SHP77 treated with DMSO at 0.1 percent for 48 hours (cell line): ENCODE data around the gene PODXL.

Source experiments
- DNase-seq: peaks from one replicate; lab custom pipeline; 2025; lab: John Stamatoyannopoulos, UW

PODXL gene

GRCh38 chr7:131556053-131556908 is at the start of gene PODXL:
PODXL (minus strand) TSS chr7:131556628; CDS start chr7:131556359, 269 bp downstream.
- no peak for DNase-seq

GRCh38 chr7:131605280-131605878 is 49.0 kb upstream of the PODXL start:
- no peak for DNase-seq

DNA sequence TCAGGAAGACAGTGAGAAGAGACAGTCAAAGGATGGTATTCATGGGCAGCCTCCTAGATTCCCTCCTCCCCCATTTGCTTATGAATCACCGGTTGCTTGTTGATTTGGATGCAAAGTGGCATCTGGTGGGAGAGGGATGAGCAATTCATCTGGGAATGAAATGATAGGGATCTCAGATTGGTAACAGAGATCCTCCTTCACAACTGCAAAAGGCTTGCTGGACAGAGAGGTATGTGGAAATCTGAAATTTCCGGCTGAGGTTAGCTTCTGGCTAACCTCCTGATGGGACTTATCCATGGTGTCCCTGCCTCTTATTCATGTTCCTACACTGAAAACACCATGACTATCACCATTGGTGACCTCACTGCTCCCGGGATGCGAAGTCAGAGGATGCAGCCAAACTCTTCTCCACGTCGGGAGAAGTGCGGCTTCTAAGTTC is 48.4 kb upstream of the PODXL start:
- no peak for DNase-seq

DNA sequence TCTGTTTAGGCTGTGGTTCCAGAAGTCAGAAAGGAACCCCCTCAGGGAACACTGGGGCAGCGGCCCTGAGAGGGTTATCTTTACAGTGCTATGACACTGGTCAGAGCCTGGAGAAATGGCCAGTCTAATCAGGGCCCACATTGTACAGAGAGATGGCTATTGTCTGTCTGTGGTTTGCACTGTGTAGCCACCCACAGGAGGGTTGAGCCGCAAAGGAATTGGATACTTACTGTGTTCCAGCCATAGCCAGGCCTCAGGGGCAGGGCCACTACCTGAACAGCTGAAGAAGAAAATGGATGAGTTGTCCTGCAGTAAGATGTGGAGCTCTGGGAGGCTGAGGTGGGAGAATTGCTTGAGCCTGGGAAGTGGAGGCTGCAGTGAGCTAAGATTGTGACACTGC is 47.5 kb upstream of the PODXL start:
- no peak for DNase-seq

DNA sequence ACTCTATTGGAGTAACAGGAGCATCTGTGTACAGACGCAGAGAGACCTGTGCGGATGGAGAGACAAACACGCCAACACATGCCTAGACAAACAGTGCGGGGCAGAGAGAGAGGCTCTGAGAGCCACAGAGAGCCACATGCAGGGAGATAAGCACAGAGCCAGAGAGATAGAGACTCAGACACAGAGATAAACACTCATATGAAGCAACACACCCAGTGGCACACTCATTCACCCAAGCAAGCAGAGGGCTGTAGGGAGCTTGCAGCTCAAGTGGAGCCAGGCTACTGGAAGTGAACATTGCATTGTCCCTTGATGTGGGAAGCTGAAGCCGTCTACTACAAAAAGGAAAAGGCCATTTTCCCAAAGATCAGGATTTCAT is 46.6 kb upstream of the PODXL start:
- DNase-seq: no peak

- DNase-seq: no peak
Measured at GRCh38 chr7:131602304-131602993, 46.0 kb upstream of the PODXL start.

DNA sequence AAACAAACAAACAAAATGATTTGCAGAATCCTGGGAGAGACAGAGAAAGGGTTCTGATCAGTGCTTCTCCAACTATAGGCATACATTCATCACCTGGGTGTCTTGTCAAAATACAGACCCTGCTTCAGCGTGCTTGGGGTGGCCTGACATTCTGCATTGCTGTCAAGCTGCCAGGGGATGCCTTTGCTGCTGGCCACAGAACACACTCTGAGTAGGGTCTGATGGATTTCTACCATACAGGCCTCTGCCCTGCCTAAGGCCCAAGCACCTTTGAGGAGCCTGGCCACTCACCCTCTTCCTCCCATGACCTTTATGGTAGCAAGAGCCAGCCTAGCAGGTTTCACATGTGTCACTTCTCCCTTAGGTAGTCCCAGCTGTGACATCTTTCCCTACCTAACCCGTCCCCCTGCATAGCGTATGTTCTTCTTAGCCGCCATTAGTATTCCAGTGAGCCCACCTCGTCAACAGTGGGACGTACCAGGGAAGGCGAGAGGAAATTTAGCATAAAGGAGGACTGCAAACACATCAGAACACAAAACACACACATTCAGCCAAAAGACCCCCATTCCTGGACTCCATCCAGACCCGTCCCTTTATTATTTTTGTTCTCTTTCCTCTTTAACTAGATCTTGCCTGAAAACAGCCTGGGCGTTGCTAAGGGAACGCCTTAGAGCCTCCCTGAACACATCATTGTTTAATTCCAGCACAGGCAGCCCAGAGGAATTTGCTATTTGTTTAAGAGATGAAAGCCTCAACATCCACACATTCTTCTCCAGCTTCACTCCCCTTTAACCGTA is 43.9 kb upstream of the PODXL start:
- DNase-seq: no peak

GRCh38 chr7:131596785-131597184 is 40.4 kb upstream of the PODXL start:
- no peak for DNase-seq

DNA sequence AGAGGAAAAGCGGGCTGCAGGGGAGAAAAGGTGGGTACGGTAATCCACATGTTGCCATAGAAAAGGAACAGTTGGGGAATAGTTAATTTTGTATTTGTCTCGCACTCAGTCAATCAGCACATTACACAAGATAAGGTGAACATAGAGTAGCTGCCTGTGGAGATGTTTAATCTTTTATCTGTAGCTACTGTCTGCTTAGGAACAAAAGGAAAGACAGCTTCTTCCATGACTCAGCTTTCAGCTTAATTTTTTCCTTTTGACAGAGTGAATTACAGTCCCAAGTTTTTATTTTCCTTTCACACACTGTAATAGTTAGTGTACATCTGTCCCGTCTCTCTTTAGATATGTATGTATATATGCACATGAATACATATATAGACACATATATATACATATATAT is 39.3 kb upstream of the PODXL start:
- DNase-seq: no peak

GRCh38 chr7:131591687-131592319 is 35.4 kb upstream of the PODXL start:
- DNase-seq: no peak

- DNase-seq: no peak
Measured at GRCh38 chr7:131587315-131587923, 31.0 kb upstream of the PODXL start.

DNA sequence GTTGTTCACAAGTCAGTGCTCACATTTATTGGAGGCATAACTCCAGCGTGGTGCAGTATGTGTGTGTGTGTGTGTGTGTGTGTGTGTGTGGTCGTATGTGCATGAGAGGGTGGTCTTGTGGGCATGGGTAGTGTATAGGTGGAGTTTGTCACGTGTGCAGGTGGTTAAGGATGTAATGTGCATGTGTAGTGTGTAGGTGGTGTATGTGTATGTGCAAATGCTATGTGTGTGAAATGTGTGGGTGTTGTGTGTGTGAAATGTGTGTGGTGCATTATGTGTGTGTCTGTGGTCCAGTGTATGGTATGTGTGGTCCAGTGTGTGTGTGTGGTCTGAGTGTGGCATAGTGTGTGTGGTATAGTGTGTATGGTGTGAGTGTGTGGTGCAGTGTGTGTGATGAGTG is 30.3 kb upstream of the PODXL start:
- no peak for DNase-seq

DNA sequence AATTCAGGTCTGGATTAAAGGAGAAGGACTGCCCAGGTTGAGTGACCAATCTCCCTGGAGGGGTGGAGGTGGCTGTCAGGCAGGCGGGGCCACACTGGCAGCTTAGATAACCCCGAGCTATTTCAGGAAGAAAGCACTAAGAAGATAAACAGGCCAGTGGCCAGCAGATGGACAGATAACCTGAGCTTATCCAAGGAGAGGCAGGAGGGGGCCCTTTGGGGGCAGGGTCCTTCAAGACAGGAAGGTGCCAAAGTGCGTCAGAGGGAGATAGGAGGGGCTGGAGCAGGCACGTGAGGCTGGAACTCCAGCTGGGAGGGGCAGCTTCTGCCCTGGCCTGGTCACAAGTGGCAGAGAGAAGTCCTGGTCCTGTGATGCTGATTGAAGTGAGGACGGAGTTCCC is 29.8 kb upstream of the PODXL start:
- DNase-seq: no peak

GRCh38 chr7:131583430-131583829 is 27.0 kb upstream of the PODXL start:
- DNase-seq: no peak

- DNase-seq: no peak
Measured at GRCh38 chr7:131581241-131582051, 25.0 kb upstream of the PODXL start.

GRCh38 chr7:131578602-131579001 is 22.2 kb upstream of the PODXL start:
- no peak for DNase-seq

DNA sequence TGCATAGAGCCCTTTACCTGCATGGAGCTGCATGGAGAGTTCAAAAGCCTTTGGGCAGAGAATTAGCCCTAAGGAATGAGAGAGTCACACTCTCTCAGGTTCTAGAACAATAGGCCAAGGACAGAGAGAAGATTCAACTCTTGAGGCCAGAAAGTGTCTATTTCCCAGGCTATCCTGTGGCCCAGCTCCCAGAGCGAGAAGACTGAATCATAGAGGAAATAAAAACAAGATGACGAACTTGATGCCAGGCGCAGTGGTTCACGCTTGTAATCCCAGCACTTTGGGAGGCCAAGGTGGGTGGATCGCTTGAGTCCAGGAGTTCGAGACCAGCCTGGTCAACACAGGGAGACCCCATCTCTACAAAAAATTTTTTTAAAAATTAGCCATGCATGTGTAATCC is 18.3 kb upstream of the PODXL start:
- no peak for DNase-seq

DNA sequence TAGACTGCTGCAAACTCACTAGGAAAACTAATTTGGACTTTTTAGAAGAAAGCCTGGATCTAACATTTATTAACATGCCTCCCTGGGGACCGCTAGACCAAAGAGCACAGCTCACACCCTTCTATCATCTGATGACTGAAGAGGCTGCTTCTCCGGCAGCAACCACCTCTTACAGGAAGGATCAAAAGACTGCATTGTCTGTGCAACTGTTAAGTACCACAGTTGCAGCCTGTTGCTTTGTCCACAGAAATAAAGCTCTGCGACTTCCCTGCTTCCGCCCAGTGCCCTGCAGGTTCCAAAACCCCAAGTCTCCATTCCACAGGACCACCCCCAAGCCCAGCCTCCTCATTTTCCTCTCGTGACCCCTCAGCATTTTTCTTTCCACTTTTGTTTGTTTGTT is 14.0 kb upstream of the PODXL start:
- no peak for DNase-seq

DNA sequence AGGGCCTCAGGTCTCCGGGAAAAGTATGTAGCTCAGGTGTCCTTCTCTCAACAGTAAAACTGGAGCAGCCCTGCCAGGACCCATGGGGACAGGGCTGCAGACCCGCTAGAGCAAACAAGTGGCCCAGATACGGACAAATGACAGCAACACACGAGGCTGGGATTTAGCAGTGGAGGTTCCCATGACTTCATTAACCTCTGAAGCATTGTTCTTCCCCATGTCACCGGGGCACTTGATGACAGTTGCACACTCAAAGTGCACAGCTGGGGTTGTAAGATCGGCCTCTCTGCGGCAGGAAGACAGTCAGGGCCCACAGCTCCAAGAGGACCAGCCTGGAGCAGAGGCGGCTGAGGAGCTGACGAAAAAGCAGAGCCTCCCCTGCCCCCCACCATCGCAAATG is 12.5 kb upstream of the PODXL start:
- DNase-seq: no peak

- DNase-seq: no peak
Measured at GRCh38 chr7:131568510-131568909, 12.1 kb upstream of the PODXL start.
